NAMALWA (cell line): ENCODE measurements around the gene ANXA6.

Source experiments
- DNase-seq: peaks from one replicate; pipeline ENCODE4 v3.0.0-alpha.2; 2015; ENCODE audit warnings: low spot score

ANXA6 gene

GRCh38 chr5:151153766-151154272 lies 3.8 kb downstream of the ANXA6 start:
- no peak for DNase-seq

- DNase-seq, result no peak
These were observed 4.3 kb downstream of the ANXA6 start for GRCh38 chr5:151153300-151153699.

DNA sequence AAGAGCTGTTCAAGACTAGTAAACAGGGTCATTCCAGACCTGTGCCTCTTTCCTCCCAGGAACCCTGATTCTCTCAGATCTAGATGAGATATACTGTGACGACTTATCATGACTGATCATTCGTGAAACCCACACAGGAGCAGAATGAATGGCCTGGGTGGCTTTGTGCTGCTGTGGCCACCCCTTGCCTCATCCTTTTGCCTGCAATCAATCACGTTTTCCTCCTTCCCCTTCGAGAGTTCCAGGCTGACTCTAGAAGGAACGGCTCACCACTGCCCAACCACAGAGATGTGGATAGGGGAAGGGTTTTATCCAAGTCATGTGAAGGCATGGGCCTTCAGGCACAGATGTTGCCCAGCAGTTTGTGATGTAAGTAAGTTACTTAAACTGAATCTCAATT lies 5.8 kb downstream of the ANXA6 start:
- DNase-seq, result no peak

DNA sequence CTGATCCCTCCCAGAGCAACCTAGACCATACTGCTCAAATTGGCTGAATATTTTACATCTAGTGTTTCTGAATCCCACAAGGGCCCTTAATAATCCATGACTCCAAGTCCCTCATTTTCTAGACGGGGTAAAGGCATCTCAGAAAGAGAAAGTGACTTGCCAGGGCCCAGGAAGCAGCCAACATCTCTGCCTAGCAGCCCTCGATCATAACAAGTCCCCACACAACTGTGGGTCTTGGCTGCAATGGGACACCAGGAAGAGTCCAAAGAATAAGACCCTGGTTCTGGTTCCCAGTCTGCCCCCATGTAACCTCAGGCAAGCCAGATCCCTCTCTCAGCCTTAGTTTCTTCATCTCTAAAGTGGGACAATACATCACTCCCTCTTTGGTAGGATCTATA lies 6.3 kb downstream of the ANXA6 start:
- no peak for DNase-seq

DNA sequence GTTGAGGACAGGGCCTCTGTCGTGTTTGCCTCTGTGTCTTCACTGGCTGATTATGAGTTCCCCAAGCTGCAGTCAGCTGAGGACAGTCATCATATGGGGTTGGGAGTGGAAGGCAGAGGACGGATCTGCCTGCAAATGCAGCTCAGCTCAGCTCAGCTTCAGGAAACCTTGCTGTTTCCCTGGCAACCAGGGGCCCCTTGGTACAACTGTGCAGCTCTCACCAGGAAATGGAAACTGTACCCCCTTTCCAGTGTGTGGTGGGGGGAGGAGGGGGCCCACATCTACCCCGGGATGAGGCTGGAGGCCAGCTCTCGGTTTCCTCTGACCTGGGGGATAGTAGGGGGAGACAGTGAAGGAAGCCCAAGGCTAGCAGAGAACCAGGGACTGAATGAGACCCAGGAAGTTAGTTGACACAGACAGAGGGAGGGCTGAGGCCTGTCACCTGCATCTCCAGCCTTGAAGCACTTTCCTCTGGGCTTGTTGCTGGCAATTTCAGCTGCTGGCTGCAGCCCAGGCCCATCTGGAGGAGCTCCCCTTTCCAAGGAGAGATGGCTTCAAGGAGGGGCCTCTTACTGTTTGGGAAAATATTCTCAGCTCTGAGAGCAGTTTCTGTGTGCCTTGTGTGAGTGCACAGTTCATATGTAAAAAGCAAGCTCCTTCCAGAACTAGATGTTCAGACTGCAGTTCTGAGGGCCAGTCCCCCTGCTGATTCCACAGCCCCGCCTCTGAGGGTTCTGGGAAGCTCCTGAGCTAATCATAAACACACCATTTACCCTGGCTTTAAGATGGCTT lies 6.9 kb downstream of the ANXA6 start:
- peak; percentile 75 for DNase-seq

DNA sequence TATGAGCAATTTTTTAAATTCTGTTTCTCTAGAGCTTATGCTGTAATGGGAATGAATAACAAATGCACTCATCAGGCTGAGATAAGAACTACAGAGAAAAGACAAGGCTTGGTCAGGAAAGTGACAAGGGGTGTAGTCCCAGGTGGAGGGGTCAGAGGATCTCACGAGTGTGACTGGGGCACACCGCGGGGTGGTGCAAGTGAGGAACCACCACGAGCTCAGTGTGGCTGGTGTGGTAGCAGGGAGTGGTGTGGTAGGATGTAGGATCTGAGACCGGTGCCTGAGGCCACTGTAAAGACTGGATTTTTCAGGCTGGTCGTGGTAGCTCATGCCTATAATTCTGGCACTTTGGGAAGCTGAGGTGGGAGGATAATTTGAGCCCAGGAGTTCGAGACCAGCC lies 9.0 kb downstream of the ANXA6 start:
- no peak for DNase-seq

DNA sequence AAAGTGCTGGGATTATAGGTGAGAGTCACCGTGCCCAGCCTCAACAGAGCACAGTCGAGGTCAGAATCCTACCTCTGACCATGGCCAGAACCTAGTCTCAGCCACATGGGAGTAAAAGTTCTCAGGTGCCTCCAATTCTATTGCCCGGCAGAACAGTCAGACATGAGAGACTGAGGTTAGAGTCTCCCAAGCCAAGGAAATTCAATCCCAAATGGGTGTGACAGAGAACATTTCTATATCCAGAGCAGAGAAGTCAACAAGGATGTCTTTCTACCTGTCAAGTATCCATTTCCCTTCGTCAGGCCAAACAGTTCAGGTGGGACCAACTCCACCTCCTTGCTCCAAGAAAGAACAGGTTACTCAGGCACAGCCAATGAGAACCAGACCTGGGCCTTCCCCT lies 10.5 kb downstream of the ANXA6 start:
- DNase-seq, result no peak

DNA sequence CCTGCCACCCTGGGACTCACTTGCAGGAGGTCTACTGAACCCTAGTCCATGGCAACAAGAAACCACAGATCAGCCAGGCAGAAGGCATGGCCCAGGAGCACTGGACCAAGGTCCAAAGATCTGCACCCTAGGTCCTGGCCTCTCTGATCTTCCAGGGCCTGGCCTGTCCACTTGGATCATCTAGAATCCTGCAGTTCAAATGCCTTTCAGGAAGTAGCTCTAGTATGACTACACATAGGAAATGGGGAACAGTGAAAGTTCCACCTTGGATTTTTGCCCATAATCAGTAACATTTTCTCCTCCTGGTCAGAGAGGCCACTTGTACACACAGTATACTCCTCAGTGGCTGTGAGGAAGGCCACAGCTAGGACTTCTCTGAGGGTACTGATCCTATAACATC lies 11.5 kb downstream of the ANXA6 start:
- DNase-seq, result no peak

DNA sequence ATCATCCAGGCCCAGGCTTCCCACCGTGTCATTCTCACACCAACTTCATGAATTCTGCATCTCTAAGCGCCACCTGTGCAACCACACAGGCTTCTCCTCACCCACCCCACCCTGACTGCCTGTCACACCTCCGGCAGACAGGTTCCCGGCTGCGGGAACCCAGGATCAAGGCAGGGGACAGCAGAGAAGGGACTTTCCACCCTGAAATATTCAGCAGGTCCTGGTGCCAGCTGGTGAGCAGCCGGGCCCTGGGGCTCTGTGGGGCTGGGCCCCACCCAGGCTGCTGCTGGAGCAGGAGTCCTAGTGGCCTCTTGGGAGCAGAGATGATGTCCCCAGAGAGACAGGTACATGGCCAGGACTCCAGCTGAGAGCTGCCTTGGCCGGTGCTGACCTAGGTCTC lies 12.7 kb downstream of the ANXA6 start:
- DNase-seq, result no peak

- DNase-seq, result no peak
These were observed 13.3 kb downstream of the ANXA6 start for GRCh38 chr5:151144275-151144674.

GRCh38 chr5:151143645-151144044 lies 13.9 kb downstream of the ANXA6 start:
- no peak for DNase-seq

- DNase-seq, result no peak
These were observed 14.6 kb downstream of the ANXA6 start for GRCh38 chr5:151142933-151143332.

GRCh38 chr5:151141535-151141934 lies 16.0 kb downstream of the ANXA6 start:
- DNase-seq, result peak; percentile 37

GRCh38 chr5:151140686-151141459 lies 16.7 kb downstream of the ANXA6 start:
- no peak for DNase-seq

DNA sequence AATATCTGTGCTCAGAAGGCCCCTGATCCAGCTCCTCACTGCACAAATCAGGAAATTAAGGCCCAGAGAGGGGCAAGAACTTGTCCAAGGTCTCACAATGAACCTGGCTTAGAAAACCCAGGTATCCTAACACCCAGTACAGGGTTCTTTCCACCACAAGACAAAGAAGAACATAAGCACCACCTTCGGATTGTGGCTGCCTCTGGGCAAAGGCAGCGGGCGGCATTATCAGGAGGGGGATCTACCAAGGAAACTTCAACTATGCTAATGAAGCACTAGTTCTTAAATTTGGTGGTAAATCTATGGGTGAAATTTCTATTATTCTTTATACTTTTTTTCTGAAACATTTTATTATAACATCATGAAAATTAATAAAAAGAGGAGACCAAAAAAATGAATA lies 17.9 kb downstream of the ANXA6 start:
- no peak for DNase-seq

DNA sequence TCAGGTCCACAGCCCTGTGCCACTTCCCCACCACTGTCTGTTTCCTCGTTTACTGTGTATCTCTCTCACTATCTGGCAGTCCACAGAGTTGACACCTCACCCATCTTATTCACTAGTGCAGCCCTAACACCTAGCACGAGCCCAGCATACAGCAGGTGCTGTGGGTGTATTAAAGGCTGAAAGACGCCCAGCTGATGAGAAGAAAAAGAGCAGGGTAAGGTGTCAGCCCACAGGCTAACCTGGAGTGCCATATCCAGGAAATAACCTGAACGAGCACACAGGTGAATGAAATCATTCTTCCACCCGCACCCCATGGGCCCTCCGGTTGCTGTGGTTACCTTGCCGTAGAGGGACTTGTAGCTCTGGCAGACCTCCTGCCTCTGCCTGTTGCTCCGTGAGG lies 18.6 kb downstream of the ANXA6 start:
- no peak for DNase-seq

- DNase-seq, result no peak
These were observed 19.5 kb downstream of the ANXA6 start for GRCh38 chr5:151138114-151138513.

GRCh38 chr5:151137067-151137825 lies 20.3 kb downstream of the ANXA6 start:
- DNase-seq, result no peak

GRCh38 chr5:151134228-151134627 lies 23.4 kb downstream of the ANXA6 start:
- DNase-seq, result no peak

- DNase-seq, result no peak
These were observed 24.6 kb downstream of the ANXA6 start for GRCh38 chr5:151132963-151133362.

DNA sequence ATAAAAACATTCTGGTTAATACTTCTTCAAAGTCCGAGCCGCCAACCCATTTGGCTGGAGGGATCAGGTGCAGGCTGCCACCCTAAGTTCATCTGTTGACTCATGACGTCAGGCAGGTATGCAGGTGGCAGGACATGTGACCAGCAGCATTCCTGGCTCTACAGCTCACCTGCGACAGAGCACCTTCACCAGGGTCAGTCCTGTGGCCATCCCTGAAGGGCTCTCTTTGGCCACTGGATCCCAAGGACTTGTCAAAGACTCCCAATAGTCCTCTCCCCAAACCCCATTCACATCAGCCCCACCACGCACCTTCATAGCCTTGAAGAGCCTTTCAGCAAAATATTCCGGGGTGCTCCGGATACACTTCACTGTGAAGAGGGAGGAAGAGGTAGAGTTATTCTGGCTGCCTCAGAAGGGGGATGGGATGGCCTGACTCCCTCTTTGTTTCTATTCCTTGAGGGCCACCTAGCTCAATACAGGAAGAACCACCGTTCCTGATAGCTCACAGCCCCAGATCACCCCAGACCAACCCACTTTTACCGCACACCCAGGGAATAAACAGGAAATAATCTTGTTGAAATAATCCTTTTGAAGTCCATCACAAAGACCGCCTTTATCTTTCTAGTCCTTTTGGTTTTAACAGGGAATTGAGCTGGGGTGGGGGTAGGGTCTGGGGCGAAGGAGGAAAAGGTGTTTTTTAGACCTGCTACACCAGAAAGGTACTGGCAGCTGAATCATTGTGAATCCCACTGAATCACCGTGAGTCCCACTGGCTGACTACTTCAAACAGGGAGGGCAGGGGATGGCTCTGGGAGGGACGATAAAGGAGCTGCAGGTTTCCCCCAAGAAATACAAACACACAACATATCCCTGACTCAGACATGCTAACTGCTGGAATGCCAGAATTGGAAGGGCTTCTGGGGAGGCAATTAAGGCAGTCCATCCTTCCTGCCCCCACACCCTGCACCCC lies 26.4 kb downstream of the ANXA6 start:
- DNase-seq, result no peak
